ENCODE results near the gene KMT5C.

DNA sequence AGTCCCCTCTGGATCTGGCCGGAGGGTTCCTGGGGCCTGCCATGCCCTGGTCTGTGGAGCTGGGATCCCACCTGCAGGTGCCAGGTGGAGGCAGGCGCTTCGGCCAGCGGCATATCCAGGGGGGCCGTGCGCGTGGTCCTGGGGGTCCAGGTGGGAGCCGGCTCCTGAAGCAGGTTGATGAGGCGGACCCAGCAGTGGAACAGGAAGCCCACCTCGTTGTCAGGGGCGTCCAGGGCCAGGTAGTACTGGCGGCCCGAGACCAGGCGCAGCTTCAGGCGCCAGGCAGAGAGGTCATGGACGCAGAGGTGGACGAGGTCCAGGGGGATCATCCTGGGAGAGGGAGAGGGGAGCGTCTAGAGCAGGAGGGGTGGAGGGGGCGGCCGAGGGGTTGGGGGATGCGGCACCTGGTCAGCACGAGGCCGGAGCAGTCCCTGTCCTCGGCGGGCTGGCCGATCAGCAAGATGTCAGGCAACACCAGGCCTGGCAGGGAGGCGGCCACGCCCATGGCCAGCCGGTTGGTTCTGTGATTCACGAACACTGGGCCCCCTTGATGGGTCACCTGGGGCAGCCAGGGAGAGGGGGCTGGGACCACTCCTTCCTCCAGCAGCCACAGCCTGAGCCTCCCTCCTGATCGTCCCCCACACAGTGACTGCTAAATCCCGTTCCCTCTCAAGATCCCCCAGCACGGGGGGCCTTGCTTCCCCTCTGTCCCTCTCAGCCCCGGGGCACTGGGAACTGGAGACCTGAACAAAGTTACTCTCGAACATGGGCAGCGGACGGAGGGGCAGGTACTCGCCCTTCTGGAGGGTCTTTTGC is 22.7 kb downstream of the KMT5C start:
- TF ChIP-seq EZH2 (IDR thresholded peaks at IDR 0.05; ENCODE audit: insufficient read depth, poor library complexity, severe bottlenecking) (no peak), EZH2phosphoT487 (IDR thresholded peaks at IDR 0.05; ENCODE audit: insufficient read depth, low read depth) (no peak)

Data from GM23248 (cell line).